Stimulated activated CD4-positive, alpha-beta T cell treated with anti-CD3 and anti-CD28 coated beads, Interleukin-4, amount 100 ng/mL, for 4 hours (primary cell): Measurements from ENCODE around the gene NDUFAF8.

Source experiments
- DNase-seq, 2 experiments: peaks; one replicate each; pipeline ENCODE4 v3.0.0-alpha.2; 2020

Gene NDUFAF8

DNA sequence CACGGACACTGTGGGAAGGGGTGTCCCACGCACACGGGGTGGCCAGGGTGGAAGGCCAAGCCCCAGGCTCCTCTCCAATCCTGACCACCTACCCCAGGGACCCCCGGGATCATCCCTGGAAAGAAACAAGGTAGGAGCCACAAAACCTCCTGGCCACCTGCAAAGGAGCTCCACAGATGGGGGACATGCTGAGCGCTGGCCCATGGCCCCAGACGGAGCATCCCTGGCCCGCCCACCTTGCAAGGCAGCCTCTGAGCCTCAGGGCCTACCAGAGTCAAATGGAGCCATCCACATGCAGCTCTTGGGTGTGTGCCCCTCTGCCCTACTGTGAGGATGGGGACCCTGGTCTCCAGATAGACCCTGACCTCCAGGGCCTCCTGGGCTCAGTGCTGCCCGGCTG is 39.7 kb downstream of the NDUFAF8 start:
- DNase-seq: no peak

DNA sequence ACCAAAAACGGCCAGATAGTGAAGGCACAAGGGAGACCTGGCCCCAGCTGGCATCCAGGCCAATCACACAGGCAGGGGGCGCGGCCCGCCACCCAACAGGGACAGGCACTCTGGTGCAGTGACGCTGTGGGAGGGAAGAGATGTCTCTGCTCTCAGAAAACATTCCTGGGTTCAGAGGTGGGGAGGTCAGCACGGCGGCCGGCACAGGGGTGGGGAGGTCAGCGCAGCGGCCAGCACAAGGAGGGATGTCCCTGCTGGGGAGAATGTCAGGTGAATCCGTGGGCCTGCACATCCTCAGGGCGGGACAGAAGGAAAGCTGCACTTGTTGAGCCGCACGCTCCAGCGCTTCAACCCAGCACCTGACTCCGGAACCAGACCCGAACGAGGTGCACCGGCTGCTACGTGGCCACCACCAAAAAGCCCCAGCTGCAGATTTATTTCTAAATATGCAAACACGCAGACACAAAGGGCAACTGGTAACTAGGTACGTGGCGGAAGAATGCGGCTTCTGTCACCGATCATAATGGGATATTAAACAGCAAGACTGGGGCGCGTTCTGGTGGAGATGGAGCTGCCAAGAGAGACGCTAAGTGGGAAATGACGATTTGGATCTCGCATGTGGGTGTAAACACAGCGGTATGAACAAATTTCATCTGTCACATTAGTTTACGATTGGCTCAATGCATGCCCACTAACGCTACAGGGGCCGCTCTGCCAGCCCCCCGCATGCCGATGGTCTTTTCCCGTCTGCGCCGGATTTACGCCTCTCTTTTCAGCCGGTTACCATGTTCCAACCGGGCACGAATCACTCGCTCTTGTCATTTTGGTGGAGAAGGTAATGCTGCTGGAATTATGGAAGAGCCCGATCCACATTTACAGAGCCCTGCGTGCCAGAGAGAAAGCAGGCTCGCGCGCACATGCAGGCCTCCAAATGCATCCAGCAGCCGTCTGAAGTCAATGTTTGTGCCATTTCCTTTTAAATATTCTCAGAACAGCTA is 40.5 kb downstream of the NDUFAF8 start:
- no peak for DNase-seq

DNA sequence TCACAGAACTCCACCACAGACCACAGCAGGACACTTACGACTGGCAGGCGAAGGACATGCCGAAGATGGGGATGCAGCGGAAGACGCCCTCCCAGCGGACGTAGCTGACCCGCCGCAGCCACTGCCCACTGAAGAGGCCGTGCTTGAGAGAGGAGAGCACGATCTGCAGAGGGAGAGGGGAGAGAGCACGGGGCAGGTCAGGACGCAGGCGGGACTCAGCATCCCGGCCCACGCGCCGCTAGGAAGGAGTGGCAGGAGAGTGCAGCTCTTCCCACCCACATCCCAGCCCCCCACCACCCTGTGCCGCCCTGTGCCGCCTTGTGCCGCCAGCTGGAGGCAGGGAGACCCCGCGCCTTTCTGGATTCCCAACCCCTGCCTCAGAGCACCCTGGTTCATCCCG is 41.5 kb downstream of the NDUFAF8 start:
- DNase-seq: no peak

DNA sequence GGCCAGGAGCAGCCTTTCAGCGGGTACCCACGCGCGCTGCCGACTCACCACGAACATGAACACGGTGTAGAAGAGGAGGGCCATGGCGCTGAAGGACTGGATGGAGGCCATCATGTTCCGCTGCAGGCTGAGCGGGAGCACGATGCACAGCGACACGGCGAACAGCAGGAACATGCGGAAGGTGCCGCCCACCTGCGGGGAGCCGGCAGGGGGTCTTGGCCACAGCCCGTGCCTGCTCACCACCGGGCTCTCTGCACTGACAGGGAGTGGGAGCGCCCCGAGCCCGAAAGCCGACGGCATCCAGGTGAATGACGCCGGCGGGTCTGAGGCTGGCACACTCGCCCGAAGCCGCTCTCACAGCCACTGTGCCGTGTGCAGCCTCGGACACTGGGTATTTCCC is 43.0 kb downstream of the NDUFAF8 start:
- no peak for DNase-seq

DNA sequence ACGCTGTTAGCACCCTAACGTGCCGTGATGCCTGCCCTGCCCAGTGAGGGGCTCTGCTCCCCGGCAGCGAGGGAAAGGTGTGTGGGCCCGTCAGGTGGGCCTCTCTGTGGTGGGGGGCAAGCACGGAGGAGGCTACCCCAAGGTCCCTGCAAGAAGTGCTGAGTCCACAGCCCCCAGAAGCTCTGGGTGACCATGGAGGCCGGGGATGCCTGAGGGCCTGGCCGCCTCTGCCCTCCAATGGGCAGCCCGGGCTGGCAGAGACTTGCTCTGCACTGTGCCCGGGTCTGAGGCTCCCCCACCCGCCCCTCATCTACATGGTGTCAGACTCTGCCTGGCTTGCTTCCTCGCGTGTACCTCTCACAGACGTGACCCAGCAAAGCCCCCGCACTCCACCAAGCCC is 43.8 kb downstream of the NDUFAF8 start:
- DNase-seq: no peak

DNA sequence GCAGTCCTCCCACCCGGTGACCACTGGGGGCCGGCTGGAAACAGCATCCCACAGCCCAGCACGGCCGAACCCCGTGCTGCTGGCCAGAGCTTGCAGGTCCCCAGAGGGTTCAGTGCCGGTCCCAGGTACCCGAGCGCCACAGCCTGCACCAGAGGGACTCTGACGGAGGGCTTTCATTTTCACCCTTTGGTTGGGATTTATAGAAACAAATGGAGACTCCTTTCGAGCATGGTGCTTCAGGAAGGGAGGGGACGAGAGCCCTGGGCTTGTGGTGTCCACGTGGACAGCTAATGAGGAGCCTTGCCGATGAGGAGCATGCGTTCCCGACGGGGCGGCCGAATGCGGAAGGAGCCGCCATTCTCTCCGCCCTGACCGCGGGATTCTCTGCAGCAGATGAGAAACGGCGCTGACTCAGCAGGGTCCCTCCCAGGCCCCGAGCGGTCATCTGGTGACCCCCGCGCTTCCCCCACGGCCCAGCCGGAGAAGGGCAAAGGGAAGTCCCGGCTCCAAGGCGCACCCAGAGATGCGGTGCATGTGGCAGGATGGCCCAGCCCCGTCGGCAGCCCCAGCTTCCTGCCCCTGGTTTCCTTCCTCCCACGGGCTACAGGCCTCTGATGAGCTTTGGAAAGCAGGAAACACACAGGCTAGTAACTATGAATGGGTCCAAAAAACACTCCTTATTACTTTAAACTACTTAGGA is 46.2 kb downstream of the NDUFAF8 start:
- peak; percentile 52 to 63 for DNase-seq

DNA sequence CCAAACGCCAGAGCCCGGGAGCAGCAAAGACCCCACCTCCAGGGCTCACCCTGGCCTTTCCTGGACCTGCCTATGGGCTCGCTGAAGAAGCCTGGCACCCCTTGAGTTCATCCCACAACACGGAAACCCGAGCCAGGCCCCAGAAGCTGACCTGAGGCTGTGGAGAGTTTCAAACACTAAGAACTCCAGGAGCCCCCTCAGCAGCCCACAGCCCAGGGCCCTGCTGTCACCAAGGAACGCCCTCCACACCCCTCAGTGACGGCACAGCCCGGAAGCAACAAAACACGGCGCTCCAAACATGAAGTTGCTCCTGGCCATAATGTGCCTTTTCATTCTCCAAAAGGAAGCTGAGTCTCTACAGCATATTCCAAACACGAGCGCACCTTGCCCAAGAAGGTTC is 46.8 kb downstream of the NDUFAF8 start:
- no peak for DNase-seq

DNA sequence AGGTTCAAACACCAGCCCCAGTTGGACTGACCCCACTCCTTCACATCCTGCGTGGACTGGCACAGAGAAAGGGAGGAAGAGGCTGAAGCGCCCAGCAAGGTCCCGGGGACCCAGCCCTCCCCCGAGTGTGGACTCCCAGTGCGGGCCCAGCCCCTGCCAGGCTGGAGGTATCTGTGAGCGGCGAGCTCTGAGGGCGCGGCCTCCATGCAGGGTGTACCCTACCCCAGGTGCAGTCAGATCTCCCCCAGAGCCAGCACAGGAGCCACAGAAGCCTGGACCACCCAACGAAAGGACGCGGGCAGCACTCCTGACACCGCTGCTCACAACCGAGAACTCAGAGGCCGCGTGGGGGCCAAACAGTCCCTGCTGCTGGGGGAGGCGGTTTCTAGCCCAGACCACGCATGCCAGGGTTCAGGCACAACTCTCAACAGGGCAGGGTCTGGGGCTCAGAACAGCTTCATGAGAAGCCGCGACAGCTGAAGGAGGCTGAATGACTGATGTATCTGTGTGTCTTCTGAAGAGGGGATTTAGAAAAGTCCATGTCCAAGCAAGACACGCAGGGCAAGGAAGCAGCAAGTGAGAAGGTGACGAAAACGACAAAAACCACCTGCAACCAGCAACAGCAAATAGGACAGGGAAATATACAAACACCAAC is 47.5 kb downstream of the NDUFAF8 start:
- no peak for DNase-seq

DNA sequence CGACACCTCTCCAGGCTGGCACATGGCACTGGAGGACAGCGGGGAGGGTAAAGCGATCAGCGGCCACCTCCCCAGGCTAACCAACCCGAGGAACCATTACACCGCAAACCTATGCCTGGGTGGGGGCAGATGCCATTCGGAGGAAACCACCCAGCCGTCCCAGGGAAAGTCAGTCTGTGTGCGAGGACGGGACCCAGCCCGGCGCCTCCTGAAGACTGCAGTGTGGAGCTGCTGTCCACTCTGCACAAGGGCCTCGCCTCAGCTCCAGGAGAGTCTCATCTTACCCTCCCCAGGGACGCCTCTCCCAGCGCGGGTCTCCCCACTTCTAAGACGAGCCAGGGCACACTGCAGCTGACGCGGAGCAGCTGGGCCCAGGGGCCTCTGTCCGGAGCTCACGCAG is 48.0 kb downstream of the NDUFAF8 start:
- DNase-seq: no peak

DNA sequence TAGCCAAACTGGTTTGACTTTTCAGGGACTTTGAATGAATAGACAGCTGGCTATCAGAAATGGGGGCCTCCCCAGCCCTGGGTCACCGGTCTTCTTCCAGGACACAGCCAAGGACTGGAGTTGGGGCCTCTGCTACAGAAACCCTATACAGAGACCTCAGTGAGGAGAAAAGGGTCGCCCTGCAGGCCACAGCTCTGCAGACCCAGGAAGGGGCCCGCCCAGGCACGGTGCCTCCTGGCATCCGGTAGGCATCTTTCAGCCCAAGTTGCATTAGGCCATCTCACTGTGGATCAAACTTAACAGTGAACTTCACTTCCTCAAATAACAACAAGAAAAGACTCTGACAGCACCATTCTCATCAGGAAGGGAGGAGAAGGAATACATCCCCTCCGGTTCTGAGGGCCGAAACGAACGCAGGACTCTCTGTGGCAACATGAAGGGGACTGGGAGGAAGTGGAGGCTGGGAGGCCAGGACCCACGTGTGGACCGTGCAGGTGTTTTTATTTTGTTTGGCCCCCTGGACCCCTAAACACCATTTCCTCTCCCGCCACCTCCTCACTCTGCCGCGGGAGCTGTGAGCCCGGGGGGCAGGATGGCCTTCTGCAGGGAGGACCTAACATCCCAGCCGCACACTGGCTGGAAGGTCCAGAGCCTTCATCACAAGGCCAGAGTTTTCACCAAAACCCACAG is 48.8 kb downstream of the NDUFAF8 start:
- DNase-seq: no peak

DNA sequence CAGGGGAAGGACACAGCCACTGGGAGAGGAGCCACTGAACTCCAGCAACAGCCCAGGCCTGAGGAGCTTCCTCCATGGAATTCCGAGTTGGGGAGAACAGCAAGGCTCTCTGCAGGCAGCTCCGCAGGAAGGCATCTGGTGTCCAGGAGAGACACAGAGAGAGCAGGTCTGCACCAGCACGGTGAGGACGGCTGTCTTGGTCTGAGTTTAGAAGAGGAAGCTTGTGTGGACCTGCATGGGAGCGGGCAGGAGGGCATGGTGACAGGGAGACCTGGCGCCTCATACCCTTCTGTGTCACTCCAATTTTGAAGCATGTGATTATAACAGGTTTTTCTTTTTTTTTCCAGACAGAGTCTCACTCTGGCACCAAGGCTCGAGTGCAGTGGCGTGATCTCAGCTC is 49.6 kb downstream of the NDUFAF8 start:
- no peak for DNase-seq

DNA sequence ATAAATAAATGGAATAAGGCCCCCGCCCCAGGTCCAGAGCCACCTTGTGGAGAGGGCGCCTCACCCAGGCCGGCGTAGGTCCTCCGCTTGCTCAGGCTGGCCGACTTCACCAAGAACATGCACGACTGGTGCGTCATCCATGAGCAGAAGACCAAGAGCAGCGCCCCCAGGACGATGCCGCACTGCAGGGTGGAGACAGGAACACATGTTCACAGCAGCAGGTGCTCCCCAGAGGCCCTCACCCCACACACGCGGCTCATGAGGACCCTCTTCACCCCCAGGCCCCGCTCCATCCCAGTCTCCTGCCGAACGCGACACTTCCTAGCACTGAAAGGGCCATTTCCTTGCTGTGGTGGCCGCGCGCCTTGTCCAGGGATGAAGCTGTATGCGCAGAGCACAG is 50.5 kb downstream of the NDUFAF8 start:
- no peak for DNase-seq

DNA sequence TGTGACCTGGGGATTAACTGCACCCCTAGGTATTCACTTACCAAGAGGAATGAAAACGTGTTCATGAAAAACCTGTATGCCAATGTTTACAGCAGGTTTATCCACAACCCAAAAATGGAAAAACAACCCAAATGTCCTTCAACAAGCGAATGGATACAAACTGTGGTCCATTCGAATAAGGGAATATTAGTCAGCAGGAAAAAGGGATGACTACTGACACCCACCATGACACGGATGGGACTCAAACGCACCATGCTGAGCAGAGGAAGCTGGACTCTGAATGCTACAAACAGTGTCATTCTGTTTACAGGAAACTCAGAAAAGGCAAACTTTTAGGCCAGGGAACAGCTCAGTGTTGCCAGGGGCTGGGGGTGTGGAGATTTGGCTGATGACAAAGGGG is 51.1 kb downstream of the NDUFAF8 start:
- no peak for DNase-seq
